Esophagus mucosa (tissue), 1 donor: ENCODE data around the gene HRH3. TPM values are rescaled to one million over a fixed set of nuclear protein-coding genes. Genes with fewer than 3 reads are reported as not detected.

Experiments
- ATAC-seq: fragments of 200-7000 bp; cut with Tn5 transposase; one replicate; pipeline ENCODE4 v1.9.1; 2020
- total RNA-seq: library from RNA; stranded (reverse); gene quantifications from one replicate; pipeline ENCODE4 v1.2.4, GENCODE V29; 2023
- donor health status: DM: yes; HTN: yes; CAD: no.

HRH3 gene
- total RNA-seq = not detected

GRCh38 chr20:62219992-62220665 is at the start of gene HRH3:
Gene HRH3, minus strand, starts transcription at chr20:62220278. Its CDS starts 308 bp downstream, at chr20:62219970.
- peak; percentile 56 for ATAC-seq

GRCh38 chr20:62269871-62270270 is 49.8 kb upstream of the HRH3 start:
- ATAC-seq = no peak

DNA sequence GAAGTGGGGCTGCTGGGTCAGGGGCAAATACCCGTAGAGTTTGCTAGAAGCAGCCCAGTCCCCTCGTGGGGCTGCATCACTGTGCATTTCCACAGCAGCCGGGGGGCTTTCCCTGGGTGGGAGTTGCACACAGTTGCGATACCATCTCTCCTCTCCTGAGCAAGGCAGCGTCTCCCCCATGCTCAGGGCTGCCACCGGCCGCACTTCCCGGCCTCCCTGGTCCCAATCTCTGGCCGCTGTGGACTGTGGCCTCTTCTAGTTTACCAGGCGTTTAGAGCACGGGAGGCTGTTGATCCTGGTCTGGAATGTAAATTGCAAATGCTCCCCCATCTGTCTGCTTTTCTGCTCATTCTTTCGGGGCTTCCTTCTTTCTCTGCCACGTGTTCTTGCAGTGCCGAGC is 49.3 kb upstream of the HRH3 start:
- ATAC-seq = no peak

DNA sequence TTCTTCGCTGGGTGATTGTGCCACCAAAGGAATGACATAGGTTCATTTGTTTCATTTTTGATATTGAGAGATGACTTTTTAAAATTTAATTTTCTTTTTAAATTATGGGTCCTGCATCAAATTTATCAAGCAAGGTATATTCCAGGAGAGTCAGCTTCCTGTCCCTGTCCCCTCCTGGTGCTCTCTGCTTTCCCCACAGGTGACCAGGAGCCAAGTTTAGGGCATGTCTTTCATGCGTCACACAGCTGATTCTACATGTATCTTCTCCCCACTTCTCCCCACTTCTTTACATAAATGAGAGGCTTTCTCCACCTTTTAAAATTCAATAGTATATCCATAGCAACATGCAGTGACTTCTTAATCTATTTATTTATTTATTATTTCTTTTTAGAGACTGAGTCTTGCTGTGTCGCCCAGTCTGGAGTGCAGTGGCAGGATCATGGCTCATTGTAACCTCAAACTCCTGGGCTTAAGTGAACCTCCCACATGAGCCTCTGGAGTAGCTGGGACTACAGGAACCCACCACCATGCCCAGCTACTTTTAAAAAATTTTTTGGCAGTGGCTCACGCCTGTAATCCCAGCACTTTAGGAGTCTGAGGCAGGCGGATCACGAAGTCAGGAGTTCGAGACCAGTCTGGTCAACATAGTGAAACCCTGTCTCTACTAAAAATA is 48.3 kb upstream of the HRH3 start:
- no peak for ATAC-seq

DNA sequence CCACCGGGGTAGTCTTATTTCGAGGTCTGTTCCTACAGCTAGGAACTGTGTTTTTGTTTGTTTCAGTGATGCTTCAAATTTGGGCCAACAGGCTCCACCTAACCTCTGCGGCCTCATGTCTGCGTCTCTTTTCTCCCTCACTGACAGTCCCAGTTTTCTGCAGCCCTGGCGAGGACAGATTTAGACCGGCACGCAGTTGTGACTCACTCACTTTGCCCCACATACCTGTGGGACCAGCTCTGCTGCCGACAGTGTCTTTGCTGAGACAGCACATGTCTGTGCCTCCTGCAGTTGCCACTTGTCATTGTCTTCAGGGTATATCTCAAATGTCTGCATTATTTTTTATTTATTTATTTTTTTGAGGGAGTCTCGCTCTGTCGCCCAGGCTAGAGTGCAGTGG is 47.5 kb upstream of the HRH3 start:
- ATAC-seq = peak; percentile 96

DNA sequence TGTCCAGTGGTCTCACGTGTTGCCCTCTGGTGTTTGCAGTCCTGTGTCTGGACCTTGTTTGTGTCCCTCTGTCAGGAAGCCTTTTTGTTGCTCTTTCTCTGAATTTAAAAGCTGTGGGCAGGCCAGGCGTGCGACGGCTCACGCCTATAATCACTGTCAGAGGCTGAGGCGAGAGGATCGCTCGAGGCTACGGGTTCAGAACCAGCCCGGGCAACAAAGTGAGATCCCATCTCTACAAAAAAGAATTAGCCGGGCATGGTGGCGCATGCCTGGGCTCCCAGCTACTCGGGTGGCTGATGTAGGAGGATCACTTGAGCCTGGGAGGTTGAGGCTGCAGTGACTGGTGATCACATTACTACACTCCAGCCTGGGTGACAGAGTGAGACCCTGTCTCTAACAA is 46.8 kb upstream of the HRH3 start:
- ATAC-seq = no peak

GRCh38 chr20:62266340-62266739 is 46.3 kb upstream of the HRH3 start:
- ATAC-seq = no peak

- ATAC-seq = no peak
Observed at GRCh38 chr20:62265365-62265764, 45.3 kb upstream of the HRH3 start.

DNA sequence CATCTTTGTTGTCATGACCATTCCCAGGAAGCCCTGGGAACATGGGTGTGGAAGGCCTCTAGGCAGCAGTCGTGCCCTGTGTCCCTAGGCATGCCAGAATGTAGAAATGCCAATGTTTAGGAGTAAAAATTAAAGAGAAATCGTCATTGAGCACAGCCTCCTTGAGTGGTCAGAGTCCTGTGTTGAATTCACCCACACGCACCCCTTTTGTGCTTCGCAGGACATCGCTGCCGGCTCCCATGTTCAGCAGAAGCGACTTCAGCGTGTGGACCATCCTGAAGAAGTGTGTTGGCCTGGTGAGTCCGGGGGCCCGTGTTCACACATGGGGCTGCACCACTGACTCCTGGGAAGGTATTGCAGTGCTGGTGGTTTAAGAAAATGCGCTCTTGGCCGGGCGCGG is 43.3 kb upstream of the HRH3 start:
- no peak for ATAC-seq

- ATAC-seq = no peak
Observed at GRCh38 chr20:62262064-62262463, 42.0 kb upstream of the HRH3 start.

- no peak for ATAC-seq
Observed at GRCh38 chr20:62259294-62259565, 39.2 kb upstream of the HRH3 start.

DNA sequence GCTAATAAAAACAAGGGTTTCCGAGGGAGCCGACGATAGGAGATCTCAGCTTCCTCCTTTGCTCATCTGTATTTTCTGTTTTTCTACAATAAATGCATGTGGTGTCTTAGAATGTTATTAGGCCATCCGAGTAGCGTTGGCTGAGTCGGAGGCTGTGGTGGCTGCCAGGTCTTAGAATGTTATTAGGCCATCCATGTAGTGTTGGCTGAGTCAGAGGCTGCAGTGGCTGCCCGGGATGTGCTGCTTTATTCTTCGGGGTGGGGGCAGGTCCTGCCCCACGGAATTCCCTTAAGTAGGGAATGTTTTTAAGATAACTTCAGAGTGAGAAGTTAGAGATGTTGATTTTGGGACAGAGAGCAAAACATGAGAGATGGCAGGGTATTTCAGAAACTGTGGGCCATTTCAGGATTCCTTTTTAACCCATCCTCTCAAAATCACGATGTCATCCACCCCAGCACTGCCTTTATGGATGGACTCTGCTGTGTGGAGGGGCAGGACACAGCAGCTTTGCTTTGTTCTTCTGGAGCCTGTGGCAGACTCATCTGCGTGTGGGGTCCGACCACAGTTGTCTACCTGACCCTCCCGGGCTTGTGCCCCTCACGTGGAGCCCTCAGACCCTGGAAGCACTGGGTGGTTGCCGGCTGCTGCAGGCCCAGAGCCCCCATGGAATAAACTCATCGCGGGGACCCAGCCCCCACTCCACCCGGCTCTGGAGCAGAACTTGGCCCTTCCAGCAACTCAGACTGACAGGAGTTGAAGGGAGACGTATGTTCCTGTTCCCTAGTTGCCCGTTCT is 38.6 kb upstream of the HRH3 start:
- no peak for ATAC-seq

GRCh38 chr20:62255976-62256375 is 35.9 kb upstream of the HRH3 start:
- ATAC-seq = no peak

DNA sequence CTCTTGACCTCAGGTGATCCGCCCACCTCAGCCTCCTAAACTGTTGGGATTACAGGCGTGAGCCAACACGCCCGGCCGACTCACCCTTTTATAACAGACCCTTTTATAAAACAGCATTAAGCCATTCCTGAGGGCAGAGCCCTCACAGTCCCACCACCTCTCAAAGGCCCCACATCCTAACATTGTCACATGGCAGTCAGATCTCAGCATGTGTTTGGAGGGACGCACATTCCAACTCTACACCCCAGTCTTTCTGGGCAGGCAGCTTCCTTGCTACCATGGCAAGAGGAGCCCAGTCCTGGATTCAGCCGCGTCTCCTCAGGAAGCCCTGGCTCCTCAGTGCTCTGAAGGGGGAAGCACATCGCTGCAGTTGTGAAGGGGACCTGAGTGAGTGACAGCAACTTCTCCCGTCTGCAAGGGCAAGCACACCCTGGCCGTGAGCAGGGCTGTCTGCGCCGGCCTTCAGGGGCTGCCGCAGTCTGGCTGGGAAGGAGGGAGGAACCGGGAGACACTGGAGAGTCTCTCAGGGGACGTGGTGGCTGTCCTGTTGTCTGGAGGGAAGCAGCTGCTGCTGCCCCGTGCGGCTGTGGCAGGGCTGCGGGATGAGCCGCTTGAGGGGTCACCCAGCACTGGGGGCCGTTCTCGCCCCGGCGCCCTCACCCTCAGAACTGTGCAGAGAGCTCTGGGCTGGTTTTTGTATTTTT is 34.1 kb upstream of the HRH3 start:
- ATAC-seq = no peak

GRCh38 chr20:62253398-62253797 is 33.3 kb upstream of the HRH3 start:
- no peak for ATAC-seq

DNA sequence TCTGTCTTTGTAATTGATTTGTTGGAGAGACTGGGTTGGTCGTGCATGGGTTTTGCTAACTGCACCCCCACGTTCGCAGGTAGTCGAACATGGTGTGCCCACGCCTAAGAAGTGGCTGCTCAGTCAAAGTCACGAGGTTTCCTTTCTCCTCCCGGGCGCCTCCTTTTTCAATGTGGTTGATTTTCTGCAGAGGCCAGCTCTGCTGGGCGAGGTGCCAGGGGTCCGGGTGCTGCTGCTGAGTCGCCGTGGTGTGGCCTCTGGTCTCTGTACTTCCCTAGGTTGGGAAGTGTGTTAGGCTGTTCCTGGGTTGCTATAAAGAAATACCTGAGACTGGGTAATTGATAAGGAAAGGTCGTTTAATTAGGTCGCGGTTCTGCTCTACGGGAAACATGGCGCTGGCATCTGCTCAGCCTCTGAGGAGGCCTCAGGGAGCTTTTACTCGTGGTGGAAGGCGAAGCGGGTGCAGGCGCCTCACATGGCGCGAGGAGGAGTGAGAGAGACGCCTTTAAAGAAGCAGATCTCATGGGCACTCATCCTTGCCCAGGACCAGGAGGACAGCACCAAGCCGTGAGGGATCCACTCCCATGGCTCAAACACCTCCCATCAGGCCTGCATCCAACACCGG is 32.4 kb upstream of the HRH3 start:
- no peak for ATAC-seq

GRCh38 chr20:62248890-62249560 is 28.9 kb upstream of the HRH3 start:
- ATAC-seq = no peak

DNA sequence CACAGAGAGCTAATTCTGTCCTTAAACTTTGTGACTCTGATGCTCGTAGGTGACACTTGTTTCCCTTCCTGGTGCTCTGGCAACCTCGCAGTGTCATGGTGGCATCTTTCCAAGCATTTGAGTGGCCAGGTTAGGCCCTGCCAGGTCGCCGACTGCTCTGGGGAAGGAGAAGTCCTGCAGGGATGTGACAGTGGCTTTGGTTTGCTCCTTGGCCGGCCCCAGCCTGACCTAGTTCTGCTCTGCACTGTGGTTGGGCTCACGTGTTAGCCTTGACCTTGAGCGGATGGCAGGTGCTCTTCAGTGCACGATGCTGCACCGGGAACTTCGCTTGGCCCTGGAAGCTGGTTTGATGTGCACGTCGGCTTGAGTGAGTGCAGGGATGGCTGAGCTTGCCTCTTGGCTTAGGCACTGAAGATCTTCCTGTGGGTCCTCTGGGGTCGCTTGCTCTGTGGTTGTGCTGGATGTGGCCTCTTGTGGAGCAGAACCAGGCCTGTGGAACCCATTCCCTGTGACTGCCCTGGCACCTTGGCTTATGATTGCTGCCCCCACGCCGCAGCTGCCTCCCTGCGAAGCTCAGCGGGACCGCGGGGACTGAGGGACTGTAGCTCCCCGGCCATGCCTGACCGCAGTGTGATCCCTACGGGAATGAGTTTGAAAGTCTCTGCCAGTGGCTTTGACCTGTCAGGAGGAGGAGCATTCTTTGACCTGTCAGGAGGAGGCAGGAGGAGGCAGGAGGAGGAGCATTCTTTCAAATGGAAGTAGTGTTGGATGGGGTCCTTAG is 27.0 kb upstream of the HRH3 start:
- ATAC-seq = no peak

DNA sequence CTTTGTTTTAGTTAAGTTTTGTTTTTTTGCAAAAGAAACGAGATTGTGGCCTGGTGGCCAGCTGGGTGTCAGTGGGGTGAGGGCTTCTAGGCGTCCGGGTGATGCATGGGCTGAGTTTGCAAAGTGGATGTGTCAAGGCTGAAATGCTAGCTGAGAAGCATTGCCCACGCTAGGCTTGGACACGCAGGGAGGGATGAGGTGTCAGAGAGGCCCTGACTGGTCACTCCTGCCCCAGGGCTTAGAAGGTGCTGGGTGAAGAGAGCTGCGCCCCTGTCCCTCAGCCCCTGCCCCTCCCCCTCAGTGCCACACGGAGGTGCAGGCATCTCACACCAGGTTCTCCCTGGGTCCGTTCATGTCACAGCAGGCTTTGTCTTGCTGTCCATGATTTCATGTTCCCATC is 26.4 kb upstream of the HRH3 start:
- ATAC-seq = no peak

GRCh38 chr20:62245911-62246280 is 25.8 kb upstream of the HRH3 start:
- ATAC-seq = no peak

DNA sequence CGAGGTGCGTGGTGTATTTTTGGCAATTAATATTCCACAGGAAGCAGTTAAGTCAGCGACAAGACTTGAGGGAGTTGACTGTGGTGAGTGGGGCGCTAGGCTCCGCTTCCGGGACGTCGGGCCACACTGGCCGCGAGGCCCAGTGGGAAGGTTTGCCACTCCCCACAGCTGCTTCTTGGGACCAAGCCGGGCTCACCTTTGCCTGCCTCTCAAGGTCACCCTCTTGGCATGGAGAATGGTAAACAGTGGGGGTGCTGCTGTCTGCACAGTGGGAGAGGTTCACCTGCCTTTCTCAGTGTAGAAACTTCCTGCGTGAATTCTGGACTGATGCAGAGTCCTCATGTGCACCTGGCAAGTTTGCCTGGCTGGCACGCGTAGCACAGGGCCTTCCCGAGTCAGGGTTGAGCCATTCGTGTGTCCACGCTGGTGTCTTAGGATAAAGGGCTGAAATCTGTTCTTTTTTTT is 24.6 kb upstream of the HRH3 start:
- no peak for ATAC-seq
